ENCODE results near the gene TSG101.

- no peak for TF ChIP-seq PRDM15 (CRISPR knock-in tag; IDR thresholded peaks at IDR 0.05)
- TF ChIP-seq DPF2 (IDR thresholded peaks at IDR 0.05) = no peak
- no peak for TF ChIP-seq ATF7 (IDR thresholded peaks at IDR 0.05; ENCODE audit: low read depth)
- TF ChIP-seq POLR2A (IDR thresholded peaks at IDR 0.05; ENCODE audit: low read depth, low read length) = no peak
- no peak for TF ChIP-seq ZZZ3 (IDR thresholded peaks at IDR 0.05; ENCODE audit: control insufficient read depth, insufficient read length, low read depth)
- TF ChIP-seq CTCF (IDR thresholded peaks at IDR 0.05 in 2 of 3, conservative IDR thresholded peaks at IDR 0.05 in 1 of 3; ENCODE audit: control insufficient read depth in 2 of 3, extremely low read depth in 1 of 3, insufficient read depth in 1 of 3, low read depth in 3 of 3, low read length in 3 of 3) = no peak
- TF ChIP-seq EED (IDR thresholded peaks at IDR 0.05; ENCODE audit: low read depth) = no peak
Observed at GRCh38 chr11:18548001-18548400, 21.3 kb upstream of the TSG101 start.

Data from GM12878 (cell line).